GM18873 (cell line): ENCODE data around the gene TPM3.
"Not testable (repeated sequence)": the region's sequence is repeated elsewhere in the genome, so short reads cannot be mapped to it uniquely, and the experiment has no call there.

Source experiments
- ATAC-seq: cut with Tn5 transposase; IDR thresholded peaks from one replicate; pipeline ENCODE4 v1.9.1; 2021; ENCODE audit warnings: mild to moderate bottlenecking, moderate library complexity, moderate number of reproducible peaks; ENCODE audit not compliant: unreplicated experiment, low FRiP score

TPM3 gene

DNA sequence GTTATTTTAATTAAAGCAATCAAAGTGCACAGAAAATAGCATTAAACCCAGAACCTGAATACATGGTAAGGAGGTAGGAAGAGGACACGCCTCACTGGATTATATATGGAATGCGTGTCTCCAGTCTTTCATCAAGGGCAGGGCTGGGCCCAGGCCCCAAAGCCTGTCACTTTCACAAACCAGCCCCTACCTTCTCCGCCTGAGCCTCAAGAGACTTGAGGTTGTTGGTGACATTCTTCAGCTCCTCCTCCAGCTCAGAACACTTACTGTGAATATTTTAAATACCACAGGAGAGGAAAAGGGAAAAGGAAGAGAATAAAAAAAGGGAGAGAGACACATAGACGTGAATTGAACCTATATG lies 20.7 kb downstream of the TPM3 start:
- ATAC-seq, result no peak

DNA sequence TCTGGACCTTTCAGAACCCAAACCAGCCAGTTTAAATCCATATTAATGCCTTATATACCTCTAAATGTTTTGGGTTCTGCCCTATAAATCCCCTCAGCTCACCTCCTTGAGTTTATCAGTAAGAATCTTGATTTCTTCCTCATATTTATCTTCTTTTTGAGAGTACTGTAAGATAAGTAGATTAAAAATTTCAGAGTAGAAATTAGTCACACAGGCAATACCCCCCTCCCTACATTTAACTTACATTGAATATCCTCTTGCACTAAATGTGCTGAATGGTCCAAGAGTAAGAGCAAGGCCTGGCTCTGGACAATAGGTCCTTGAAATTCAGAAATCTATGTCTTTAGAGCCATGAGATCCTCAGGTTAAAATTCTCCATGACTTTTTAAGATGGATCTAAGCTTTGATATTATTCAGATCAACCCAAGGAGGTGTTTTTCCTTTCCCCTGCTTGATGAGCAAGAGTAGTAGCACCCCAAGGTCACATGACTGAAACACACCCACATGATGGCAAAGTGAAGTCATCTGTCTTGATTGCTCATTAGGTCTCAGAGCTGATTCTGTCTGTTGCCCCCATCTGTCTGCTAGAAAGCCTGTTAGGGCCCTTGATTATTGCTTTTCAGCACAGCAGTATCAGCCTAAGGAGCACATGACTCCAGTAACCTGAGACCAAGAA lies 21.2 kb downstream of the TPM3 start:
- no peak for ATAC-seq

DNA sequence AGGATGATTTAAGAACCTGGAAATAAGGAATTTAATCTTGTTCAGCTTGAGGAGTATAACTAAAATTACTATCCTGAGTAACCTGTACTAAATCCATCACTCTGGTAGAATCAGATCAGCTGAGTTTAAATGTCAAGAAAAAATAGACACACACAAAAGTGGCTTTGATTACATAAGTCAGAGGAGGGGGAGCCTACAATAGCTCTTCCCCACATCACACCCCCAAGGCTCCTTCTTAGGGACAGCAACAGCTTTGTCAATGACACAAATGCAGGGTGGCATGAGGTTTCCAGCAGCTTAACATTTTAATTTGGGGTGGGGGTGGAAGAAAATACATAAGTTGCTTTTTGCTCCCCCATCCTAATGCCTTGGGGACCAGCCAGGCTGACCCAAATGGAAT lies 24.4 kb downstream of the TPM3 start:
- ATAC-seq, result no peak

DNA sequence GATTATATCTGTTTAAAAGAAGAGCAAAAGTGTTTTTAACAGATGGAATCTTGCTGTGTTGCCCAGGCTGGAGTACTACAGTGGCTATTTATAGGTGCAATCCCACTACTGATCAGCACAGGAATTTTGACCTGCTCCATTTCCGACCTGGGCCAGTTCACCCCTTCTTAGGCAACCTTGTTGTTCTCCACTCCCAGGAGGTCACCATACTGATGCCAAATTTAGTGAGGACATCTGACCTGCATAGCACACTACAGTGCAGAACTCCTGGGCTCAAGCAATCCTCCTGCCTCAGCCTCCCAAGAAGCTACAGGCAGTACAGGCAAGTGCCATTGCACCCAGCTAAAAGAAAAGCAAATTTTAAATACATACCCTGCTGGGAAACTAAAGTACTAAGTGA lies 25.7 kb downstream of the TPM3 start:
- no peak for ATAC-seq

DNA sequence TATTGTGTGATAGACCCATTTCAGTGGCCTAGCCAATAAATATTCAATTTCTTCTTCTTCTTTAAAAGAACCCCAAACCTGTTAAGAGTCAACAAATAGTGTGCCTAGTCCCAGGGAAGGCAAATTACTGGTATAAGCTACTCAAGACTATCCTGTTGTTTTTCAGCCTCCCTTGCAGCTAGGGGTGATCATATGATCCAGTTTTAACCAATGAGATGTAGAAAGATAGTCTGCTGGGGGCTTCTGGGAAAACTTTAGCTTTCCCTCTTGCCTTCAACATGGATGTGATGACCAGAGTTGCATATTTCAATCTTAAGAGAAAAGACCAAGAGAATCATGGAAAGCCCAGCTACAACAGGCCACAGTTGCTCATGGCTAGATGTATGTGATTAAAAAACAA lies 32.3 kb downstream of the TPM3 start:
- no peak for ATAC-seq

DNA sequence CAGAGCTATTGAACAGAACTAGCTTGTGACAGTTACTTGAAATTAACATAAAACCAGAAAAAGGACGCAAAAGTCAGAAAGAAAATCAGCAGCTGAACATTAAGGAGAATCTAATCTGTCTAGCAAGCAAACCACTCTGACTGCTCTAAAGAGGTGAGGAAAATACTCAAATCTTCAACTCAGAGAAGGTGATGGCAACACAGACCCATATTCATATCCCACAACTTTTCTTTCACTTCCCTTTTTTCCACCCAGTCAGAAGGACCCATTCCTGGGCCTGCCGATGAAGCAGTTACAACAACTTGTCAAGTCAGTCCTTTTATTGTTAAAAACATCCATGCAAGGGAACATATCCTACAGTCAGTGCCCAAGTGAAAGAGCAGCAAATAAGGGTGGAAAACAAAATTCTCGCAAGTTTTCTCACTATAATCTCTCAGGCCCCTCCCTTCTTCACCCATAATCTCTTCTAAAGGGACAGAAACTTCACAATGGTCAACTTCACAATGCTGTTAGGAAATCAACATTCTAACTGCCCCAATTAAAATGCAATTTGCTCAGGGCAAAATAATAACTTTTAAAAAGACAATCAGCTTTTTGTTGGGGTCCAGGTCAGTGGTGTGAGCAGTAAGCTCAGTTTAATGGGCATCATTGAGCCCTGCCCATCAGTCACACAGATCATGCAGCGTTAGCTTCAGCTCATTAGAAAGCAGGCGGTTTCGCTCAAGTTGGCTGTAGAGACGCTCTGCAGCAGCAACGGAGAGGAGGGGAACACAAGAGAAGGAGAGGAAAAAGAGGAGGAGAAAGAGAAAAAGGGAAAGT lies 33.4 kb downstream of the TPM3 start:
- ATAC-seq, result no peak

DNA sequence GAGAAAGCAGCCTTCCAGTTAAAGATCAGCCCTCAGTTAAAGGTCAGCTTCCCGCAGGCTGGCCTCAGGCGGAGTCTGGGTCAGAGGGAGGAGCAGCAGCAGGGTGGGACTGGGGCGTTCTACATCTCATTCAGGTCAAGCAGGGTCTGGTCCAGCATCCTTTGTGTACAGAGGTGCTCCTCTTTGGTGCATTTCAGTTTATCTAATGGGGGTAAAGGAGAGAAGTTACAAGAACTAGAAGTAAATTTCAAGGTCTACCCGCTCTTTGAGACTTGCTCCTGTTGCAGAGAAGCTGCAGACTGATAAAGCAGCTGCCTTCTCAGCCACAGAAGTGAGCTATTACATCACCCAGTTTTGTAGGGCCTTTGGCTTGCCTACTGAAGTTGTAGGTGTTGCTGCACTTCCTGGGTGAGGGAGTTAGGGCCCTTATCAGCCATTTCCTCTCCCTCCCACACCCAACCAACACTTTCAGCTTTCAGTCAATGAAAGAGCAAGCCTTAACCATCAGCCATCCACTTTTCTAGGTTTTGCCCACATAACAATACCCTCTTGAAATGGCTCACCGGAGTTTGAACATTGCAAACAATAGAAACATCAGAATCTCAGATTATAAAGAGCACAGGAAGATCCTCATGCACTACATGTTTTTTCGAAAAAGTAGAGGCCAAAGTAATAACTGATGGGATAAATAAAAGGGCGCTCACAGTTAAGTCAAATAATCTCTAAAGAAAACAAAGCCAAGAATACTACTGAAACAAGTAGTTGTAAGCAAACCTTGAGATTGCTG lies 34.2 kb downstream of the TPM3 start:
- ATAC-seq, result no peak

DNA sequence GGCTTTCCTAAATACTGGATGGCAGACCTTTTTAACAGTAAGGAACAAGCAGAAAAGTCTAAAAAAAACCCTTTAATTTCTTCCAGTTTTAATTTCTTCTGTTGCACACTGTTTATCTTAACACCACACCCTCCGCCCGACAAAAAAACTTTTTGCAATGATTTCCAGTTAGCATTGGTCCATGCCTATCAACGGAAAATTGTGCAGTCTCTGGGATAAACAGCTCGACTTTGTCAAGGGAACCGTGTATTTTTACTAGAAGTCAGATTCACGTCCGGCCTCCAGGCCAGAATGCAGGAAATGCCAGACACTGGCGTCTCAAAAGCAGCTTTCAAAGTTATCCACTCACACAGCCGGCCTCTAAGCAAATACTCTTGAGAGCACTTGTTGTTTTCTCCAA lies 36.6 kb downstream of the TPM3 start:
- ATAC-seq, result no peak

DNA sequence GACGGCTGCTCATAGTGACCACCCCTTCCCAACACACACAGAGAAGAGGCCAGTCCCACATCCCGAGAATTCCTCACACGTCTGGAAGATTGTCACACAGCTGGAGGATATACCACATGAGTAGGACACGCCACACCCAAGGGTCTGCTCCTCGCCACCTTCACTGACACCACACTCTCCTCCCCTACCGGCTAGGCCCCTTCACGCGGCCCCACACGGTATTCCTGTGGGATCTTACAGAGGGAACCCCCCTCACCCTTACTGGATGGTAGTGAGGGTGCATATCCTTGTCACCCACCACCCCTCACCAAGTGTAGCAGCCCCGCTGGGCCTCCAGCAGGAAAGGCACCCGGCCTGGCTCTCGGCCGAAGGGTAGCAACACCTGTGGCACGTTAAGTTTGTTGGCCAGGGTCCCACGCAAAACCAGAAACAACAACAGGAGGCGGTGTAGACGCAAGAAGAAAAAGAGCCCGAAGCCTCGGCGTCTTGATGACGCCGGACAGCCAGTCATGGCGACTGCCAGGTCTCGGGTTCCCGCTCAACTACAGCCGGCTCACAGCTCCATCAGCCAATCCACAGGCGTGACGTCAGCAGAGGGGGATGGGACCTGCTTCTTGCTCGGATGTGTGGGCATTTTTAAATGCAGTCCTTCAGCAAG lies 37.2 kb downstream of the TPM3 start, which contains the start of gene NUP210L:
TSS of gene NUP210L (minus strand) at position 540 of the 658 bp plus-strand sequence.
- no peak for ATAC-seq

DNA sequence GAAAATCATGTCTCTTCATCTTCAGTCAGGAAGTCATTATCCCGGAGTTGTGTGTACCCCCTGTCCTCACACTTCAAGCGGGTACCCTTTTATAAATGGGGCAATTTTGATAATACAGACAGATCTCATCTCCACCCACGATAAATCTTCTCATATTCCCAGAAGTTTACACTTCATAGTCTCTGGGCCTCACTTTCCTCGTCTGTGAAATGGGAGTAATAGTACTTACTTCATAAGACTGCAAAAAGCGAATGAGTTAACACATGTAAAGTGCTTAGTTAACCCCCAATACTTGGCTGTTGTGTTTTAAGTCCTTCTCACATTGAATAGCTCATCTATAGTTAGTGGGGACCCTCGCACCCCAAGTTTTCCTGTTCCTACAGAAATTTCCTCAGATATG lies 37.8 kb downstream of the TPM3 start:
- no peak for ATAC-seq

DNA sequence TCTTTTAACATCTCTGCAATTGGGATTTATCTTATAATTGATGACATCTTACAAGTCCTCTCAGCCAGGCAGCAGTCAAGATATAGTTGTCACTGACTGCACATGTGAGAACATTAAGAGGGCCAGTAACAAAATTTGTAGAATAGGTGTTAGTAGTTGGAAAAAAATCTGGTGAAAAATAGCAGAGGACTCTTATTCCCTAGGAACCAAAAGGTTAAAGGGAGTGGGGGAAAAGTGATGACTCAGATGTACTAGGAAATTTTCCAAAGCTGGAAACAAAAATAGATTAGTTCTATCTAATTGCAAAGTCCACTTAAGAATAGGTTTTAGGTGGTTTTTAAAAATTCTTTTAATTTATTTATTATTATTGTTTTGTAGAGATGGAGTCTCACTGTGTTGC lies 40.6 kb downstream of the TPM3 start:
- ATAC-seq, result no peak

DNA sequence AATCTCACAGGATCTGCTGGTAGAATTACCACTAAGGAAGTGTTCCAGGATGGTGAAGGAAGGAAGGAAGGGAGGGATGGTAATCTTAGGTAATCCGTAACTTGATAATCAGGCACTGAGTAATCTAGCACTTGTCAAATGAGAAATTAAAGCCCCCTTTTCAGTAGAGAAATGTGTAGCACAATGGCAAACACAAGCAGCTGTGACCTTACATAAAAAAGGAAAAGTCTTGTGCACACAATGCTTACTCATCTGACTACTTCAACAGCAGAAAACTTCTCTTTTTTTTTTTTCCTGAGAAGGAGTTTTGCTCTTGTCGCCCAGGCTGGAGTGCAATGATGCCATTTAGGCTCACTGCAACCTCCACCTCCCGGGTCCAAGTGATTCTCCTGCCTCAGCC lies 43.1 kb downstream of the TPM3 start:
- no peak for ATAC-seq

DNA sequence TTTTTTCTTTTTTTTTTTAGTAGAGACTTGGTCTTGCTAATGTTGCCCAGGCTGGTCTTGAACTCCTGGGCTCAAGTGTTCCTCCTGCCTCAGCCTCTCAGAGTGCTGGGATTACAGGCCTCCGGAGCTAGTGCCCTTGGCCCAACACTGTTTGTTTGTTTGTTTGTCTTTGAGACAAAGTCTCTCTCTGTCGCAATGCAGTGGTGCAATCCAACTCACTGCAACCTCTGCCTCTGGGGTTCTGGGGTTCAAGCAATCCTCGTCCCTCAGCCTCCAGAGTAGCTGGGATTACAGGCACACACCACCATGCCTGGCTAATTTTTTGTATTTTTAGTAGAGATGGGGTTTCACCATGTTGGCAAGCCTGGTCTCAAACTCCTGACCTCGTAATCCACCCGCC lies 44.4 kb downstream of the TPM3 start:
- ATAC-seq, result not testable (repeated sequence)

DNA sequence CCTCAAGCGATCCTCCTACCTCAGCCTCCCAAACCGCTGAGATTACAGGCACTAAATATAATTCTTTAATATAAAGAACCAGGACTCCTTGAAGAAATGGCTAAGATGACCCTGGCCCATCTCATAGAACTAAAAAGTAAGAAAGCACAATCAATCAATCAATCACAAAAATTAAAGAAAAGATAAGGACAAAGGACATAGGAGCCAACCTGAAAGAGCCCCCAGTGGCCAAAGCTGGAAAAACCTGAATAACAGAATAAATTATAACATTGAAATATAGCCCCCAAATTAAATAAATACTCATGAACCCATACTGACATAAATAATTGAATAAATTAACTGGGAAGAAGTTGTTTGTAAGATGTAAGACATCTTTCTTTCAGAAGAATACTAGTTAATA lies 45.9 kb downstream of the TPM3 start:
- no peak for ATAC-seq

DNA sequence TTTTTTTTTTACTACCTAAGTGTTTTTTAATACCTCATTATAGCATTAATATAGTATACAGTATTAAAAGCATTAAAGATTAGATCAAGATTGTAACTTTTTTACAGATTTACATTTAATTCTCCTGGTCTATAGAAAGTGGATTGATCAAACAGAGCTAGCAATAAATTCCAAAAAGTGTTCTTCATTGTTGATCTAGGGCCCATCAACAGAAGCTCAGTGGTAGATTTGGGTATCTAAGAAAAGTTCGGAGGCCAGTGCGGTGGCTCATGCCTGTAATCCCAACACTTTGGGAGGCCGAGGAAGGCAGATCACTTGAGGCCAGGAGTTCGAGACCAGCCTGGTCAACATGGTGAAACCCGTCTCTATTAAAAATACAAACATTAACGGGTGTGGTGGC lies 49.5 kb downstream of the TPM3 start:
- no peak for ATAC-seq

DNA sequence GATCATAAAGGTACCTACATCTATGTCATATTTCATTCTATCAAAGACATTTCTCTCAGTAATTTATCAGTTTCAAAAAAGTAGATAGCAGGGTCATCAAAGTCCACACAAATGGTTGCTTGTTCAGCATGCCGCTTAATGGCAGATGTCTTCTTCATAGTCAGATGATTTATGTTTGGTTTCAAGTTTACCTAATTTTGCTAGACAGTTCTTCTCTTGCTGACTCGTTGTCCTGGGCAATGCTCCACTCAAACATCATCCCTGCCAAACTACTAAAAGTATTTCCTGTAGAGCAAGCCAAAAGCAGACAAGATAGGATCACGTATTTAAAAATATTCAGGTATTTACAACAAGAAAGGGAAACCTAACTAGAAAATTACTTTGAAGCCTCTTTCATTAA lies 50.7 kb downstream of the TPM3 start:
- ATAC-seq, result no peak

DNA sequence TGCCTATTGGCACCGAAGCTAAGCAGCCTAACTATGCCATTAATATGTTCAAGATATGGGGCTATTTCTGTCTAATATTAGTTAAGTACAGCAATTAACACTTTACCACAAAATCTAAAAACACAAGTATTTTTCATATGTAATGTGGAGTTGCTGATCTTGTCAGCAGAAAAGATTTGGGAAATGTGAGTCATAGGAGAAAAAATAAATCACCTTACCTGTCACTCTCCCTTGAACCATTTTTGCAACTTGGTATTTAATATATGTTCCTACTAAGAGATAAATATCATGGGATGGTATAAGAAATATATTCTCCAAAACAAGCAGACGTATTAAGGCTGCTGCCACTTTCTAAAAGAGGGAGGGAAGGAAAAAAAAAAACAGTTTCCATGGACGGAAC lies 54.0 kb downstream of the TPM3 start:
- no peak for ATAC-seq

DNA sequence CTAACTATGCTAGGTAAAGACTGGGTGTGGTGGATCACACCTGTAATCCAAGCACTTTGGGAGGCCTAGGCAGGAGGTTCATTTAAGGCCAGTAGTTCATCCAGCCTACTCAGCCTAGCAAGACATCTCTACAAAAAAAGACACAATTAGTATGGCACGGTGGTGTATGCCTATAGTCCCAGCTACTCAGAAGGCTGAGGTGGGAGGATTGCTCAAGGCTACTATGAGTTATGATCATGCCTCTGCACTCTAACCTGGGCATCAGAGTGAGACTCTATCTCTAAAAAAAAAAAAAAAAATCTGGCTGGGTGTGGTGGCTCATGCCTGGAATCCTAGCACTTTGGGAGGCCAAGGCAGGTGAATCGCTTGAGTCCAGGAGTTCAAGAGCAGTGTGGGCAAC lies 58.6 kb downstream of the TPM3 start:
- no peak for ATAC-seq

DNA sequence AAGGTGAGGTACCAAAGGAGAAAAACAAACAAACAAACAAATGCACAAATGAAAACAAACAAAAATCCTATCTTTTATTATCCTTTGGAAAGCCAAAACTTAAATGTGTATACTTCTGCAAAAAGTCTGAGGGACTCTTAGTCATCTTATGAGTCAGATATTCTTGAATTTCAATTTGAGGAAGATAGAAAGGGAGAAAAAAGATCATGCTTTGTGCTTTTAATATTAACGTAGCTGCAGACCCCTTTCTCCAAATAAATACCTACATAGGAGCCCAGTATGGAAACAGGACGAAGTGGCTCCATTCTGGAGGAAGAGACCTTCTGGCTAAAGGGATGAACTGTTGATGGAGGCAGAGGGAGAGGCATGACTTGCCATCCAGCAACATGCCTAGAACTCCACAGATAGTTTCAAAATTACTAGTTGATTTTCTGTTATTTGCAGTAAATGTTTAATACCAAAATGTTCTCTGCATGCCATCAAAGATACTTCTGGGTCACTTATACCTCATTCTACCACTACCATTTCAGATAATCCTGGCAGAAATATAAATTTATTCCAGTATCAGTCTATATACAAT lies 62.4 kb downstream of the TPM3 start:
- ATAC-seq, result no peak

DNA sequence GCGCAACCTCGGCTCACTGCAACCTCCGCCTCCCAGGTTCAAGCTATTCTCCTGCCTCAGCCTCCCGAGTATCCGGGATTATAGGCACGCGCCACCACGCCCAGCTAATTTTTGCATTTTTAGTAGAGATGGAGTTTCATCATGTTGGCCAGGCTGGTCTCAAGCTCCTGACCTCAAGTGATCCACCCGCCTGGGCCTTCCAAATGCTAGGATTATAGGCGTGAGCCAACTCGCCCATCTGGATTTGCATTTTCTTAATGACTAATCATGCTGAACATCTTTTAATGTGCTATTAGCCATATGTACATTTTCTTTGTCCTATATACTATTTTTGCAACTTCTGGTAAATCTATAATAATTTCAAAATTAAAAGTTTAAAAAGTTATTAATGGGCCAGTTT lies 68.7 kb downstream of the TPM3 start:
- not testable (repeated sequence) for ATAC-seq

DNA sequence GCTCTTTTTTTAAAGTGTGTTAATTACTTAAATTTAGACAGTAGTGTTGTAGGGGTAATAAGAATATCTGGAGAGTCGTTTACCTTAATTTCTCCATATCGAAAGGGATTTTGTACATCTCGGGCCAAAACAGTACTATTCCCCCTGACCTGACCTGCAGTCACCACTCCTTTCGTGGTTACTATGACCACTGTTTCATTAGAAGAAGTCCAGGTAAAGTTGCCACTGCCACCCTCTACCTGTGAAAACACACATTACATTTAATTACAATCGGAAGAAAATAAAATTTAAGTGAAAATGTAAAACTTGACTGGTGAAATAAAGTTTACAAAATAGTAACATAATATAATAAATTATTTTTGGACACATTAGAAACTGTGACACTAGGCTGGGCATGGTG lies 74.3 kb downstream of the TPM3 start:
- ATAC-seq, result no peak
